ENCODE results near the gene EPB41L1.

The EPB41L1 gene

DNA sequence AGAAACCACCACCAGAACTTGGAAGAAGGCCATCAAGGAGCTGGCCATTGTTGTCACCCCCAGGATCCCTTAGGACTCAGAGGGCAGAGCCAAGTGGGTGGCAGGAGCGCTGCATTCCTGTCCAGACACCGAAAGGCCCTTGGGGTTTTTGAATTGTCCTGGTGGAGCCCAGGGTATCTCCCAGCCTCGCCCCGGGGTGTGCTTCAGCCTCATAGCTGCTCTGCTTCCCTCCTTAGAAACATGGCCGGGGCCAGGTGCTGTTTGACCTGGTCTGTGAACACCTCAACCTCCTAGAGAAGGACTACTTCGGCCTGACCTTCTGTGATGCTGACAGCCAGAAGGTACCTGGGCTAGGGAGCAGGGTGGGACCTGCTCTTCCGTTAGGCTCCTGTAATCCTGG, 23.2 kb downstream of the EPB41L1 start:
- peaks cover 0 to 7% (median 6%) of the 10 kb centered on the region in 4 experiments for H3K4me1 ChIP-seq (ENCODE audit: control extremely low read depth in 1 of 4, control insufficient read depth in 4 of 4, insufficient read depth in 4 of 4, low read length in 3 of 4)
- no peak overlapping the region for H3K4me3 ChIP-seq (ENCODE audit: control insufficient read depth in 1 of 7, extremely low read depth in 1 of 7, insufficient read depth in 4 of 7, low read depth in 2 of 7, low read length in 6 of 7)
- H3K27me3 ChIP-seq (replicated peaks in 2 of 5; ENCODE audit: control insufficient read depth in 4 of 5, insufficient read depth in 5 of 5, low read length in 4 of 5), result peaks cover 0 to 2% (median 0%) of the 10 kb centered on the region in 5 experiments
- ChIA-PET POLR2A (no interaction called here), CTCF (interaction anchor here (0.7 to 1.0 kb wide), 2 partner anchors 11 to 177 kb away, joined by 3 to 4 read pairs; no protein-coding TSS in a partner anchor)
- H3K36me3 ChIP-seq (ENCODE audit: control insufficient read depth in 4 of 4, insufficient read depth in 4 of 4, low read length in 3 of 4), result no peaks in the 10 kb centered on the region
- DNase-seq, result no peak
- 89% methylated on average over 6 of the region's 7 CpGs for WGBS (ENCODE audit: insufficient coverage)
- no peaks in the 10 kb centered on the region for H3K9me3 ChIP-seq (ENCODE audit: control extremely low read depth in 1 of 5, control insufficient read depth in 4 of 5, insufficient read depth in 2 of 5, low read depth in 1 of 5, low read length in 4 of 5)
- no peak overlapping the region for H3K27ac ChIP-seq (ENCODE audit: insufficient read depth in 1 of 2, low read depth in 1 of 2, low read length in 2 of 2, poor library complexity in 1 of 2, severe bottlenecking in 2 of 2)

DNA sequence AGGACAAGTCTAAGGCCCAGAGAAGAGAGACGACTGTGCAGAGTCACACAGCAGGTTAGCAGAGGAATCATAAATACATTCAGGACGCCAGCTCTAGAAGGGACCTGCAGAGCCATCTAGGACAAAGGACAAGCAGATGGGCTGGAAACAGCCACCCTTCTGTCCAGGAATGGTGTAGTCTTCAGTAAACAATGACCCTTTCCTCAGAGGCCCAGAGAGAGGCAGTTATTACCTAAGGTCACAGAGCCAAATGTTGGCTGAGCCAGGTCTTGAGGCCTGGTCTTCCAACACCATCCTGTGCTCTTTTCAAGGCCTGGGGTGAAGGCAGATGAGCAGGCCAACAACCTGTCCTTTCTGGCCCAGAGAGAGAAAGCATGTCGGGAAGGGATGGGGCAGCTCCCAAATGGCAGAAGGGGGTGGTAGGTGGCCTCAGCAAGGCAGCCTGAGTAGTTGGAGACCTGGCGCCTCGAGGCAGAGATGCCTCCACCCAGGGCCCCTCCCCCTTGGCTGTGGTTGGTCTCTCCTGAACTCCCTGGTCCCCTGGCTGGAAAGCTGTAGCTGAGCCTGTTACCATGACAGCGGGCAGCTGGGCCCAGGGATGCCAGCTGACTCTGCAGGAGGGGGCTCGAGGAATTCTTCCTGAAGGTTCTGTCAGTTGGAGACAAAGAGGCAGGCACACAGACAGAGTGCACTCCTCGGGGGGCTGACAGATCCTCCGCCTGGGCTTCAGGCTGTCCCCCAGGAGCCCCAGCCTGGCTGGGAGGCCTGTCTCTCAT, 24.8 kb downstream of the EPB41L1 start:
- no peak overlapping the region for H3K4me3 ChIP-seq (ENCODE audit: control insufficient read depth in 1 of 7, extremely low read depth in 1 of 7, insufficient read depth in 4 of 7, low read depth in 2 of 7, low read length in 6 of 7)
- WGBS (ENCODE audit: insufficient coverage), result over 99% methylated on average over 9 of the region's 9 CpGs
- ChIA-PET CTCF (interaction anchor here (1.5 to 1.7 kb wide), 2 partner anchors 20 to 186 kb away, joined by 4 read pairs; no protein-coding TSS in a partner anchor), POLR2A (no interaction called here)
- peaks cover 0 to 2% (median 0%) of the 10 kb centered on the region in 5 experiments for H3K27me3 ChIP-seq (replicated peaks in 2 of 5; ENCODE audit: control insufficient read depth in 4 of 5, insufficient read depth in 5 of 5, low read length in 4 of 5)
- no peak for DNase-seq
- H3K36me3 ChIP-seq (ENCODE audit: control insufficient read depth in 4 of 4, insufficient read depth in 4 of 4, low read length in 3 of 4), result no peaks in the 10 kb centered on the region
- no peak overlapping the region for H3K27ac ChIP-seq (ENCODE audit: insufficient read depth in 1 of 2, low read depth in 1 of 2, low read length in 2 of 2, poor library complexity in 1 of 2, severe bottlenecking in 2 of 2)
- no peaks in the 10 kb centered on the region for H3K9me3 ChIP-seq (ENCODE audit: control extremely low read depth in 1 of 5, control insufficient read depth in 4 of 5, insufficient read depth in 2 of 5, low read depth in 1 of 5, low read length in 4 of 5)
- peaks cover 0 to 5% (median 0%) of the 10 kb centered on the region in 4 experiments for H3K4me1 ChIP-seq (ENCODE audit: control extremely low read depth in 1 of 4, control insufficient read depth in 4 of 4, insufficient read depth in 4 of 4, low read length in 3 of 4)

DNA sequence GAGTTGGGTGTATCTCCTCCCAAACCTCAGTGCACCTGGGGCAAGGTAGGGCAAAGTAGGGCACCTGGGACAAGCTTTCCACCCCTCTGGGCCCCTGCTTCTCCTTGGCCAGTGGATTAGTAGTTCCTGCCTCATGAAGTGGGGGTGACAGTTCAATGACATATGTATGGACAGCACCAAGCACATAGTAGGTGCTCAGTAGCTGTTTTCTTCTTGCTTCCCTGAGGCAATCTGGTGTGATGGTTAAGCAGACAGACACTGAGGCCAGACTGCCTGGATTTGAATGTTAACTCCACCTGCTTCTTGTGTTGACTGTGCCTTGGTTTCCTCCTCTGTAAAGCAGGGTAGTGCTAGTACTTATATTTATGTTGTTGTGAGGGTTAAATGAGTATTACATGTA, 25.8 kb downstream of the EPB41L1 start:
- H3K9me3 ChIP-seq (ENCODE audit: control extremely low read depth in 1 of 5, control insufficient read depth in 4 of 5, insufficient read depth in 2 of 5, low read depth in 1 of 5, low read length in 4 of 5), result no peaks in the 10 kb centered on the region
- H3K27me3 ChIP-seq (replicated peaks in 2 of 5; ENCODE audit: control insufficient read depth in 4 of 5, insufficient read depth in 5 of 5, low read length in 4 of 5), result peaks cover 0 to 2% (median 0%) of the 10 kb centered on the region in 5 experiments
- no peak for DNase-seq
- H3K4me1 ChIP-seq (ENCODE audit: control extremely low read depth in 1 of 4, control insufficient read depth in 4 of 4, insufficient read depth in 4 of 4, low read length in 3 of 4), result peaks cover 0 to 5% (median 0%) of the 10 kb centered on the region in 4 experiments
- POLR2A ChIA-PET, result no interaction called here
- CTCF ChIA-PET, result interaction anchor here (0.9 to 1.7 kb wide), 3 partner anchors 19 to 187 kb away, joined by 3 to 4 read pairs (median 4); no protein-coding TSS in a partner anchor
- H3K4me3 ChIP-seq (ENCODE audit: control insufficient read depth in 1 of 7, extremely low read depth in 1 of 7, insufficient read depth in 4 of 7, low read depth in 2 of 7, low read length in 6 of 7), result no peak overlapping the region
- H3K27ac ChIP-seq (ENCODE audit: insufficient read depth in 1 of 2, low read depth in 1 of 2, low read length in 2 of 2, poor library complexity in 1 of 2, severe bottlenecking in 2 of 2), result no peak overlapping the region
- H3K36me3 ChIP-seq (ENCODE audit: control insufficient read depth in 4 of 4, insufficient read depth in 4 of 4, low read length in 3 of 4), result no peaks in the 10 kb centered on the region

DNA sequence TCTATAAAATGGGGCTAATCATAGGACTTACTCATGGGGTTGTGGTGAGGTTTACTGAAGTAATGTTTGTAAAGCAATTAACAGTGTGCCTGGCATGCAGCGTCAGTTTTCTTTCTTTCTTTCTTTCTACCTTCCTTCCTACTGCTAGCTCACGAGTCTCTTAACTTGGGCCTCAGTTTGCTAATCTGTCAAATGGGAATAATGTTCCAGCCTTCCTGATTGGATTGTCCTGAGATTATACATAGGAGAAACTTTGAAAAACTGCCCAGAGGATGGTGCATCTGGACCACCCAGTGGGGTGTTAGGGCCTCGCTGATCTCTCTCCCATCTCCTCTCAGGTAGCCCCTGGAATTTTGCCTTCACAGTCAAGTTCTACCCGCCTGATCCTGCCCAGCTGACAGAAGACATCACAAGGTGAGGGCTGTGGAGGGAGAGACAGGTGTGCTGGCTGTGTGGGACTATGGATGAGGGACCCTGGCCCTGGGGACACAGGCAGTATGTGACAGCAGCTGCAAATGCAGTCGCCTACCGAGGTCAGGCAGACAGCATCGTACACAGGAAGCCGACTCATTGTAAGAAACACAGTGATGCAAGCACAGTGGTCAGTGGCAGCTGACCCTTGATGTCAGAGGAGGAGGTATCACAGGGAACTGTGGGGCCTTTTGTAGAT, 27.5 kb downstream of the EPB41L1 start:
- POLR2A ChIA-PET, result no interaction called here
- no peak for DNase-seq
- Histone ChIP-seq H3K36me3 (ENCODE audit: control insufficient read depth in 4 of 4, insufficient read depth in 4 of 4, low read length in 3 of 4) (no peaks in the 10 kb centered on the region), H3K27ac (ENCODE audit: insufficient read depth in 1 of 2, low read depth in 1 of 2, low read length in 2 of 2, poor library complexity in 1 of 2, severe bottlenecking in 2 of 2) (no peak overlapping the region), H3K9me3 (ENCODE audit: control extremely low read depth in 1 of 5, control insufficient read depth in 4 of 5, insufficient read depth in 2 of 5, low read depth in 1 of 5, low read length in 4 of 5) (no peaks in the 10 kb centered on the region), H3K4me1 (ENCODE audit: control extremely low read depth in 1 of 4, control insufficient read depth in 4 of 4, insufficient read depth in 4 of 4, low read length in 3 of 4) (peaks cover 0 to 5% (median 0%) of the 10 kb centered on the region in 4 experiments), H3K27me3 (replicated peaks in 2 of 5; ENCODE audit: control insufficient read depth in 4 of 5, insufficient read depth in 5 of 5, low read length in 4 of 5) (no peaks in the 10 kb centered on the region), H3K4me3 (ENCODE audit: control insufficient read depth in 1 of 7, extremely low read depth in 1 of 7, insufficient read depth in 4 of 7, low read depth in 2 of 7, low read length in 6 of 7) (no peak overlapping the region)
- WGBS (ENCODE audit: insufficient coverage), result 76% methylated on average over 5 of the region's 8 CpGs
- CTCF ChIA-PET, result no interaction called here

DNA sequence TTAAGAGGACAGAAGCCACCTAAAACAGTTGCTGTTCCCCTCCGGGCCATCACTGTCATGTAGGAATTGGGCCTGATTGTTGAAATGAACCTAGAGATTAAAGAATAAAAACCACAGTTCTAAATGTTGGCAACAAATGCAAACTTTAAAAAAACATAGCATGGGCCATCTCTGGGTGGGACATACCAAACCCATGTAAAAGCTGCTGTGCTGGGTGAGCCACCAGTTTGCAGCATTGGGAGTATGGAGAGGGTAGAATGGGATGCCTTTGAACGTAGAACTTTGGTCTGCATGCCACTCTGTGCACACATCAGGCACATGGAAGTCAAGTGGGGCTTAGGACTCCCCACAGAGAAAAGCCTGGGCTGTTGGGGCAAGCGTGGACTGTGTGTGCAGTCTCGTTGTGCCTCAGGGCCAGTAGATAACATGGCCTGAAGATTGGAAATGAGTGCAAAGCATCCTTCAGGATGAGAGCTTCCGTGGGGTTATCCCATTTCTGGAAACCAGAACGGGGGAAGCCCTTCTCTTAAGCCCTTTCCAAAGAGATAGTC, 28.1 kb downstream of the EPB41L1 start:
- POLR2A ChIA-PET, result no interaction called here
- CTCF ChIA-PET, result no interaction called here
- WGBS (ENCODE audit: insufficient coverage), result 100% methylated on average over 6 of the region's 6 CpGs

DNA sequence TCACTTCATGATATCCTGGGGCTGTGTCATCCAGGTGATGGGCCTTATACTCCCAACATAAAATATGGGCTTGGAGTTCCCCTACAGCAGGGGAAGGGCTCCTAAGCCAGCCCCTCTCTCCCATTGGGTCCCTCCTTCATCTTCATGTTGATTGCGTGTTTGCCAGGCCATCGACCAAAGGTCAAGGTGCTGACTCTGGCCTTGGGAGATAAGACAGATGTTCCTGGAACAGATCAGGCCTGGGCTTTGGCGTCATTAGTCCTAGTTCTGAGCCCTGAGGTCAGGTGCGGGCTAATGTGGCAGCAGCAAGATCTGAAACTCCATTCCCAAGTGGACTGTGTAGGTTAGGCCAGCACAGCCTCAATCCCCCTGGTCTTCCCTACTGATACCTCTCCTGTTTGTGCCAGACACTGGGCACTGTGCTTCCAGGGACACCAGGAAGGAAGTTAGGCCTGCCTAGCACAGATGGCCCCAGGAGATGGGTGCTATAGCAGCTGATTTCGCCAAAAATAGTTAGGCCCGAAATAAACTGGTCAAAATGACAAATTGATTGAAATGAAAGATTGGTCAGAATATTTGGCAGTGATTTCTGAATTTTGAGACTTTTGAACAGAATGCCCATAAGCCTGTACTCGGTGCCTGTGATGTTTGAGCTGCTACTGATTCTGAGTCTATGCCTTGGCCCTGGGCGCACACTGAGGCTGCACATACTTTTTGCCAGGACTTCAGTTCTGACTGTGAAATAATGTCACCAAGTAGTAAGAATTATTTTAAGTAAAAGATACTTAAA, 28.8 kb downstream of the EPB41L1 start:
- Histone ChIP-seq H3K4me1 (ENCODE audit: control extremely low read depth in 1 of 4, control insufficient read depth in 4 of 4, insufficient read depth in 4 of 4, low read length in 3 of 4) (peaks cover 0 to 5% (median 0%) of the 10 kb centered on the region in 4 experiments), H3K27ac (ENCODE audit: insufficient read depth in 1 of 2, low read depth in 1 of 2, low read length in 2 of 2, poor library complexity in 1 of 2, severe bottlenecking in 2 of 2) (no peak overlapping the region), H3K27me3 (replicated peaks in 2 of 5; ENCODE audit: control insufficient read depth in 4 of 5, insufficient read depth in 5 of 5, low read length in 4 of 5) (no peaks in the 10 kb centered on the region), H3K36me3 (ENCODE audit: control insufficient read depth in 4 of 4, insufficient read depth in 4 of 4, low read length in 3 of 4) (no peaks in the 10 kb centered on the region), H3K4me3 (ENCODE audit: control insufficient read depth in 1 of 7, extremely low read depth in 1 of 7, insufficient read depth in 4 of 7, low read depth in 2 of 7, low read length in 6 of 7) (no peak overlapping the region), H3K9me3 (ENCODE audit: control extremely low read depth in 1 of 5, control insufficient read depth in 4 of 5, insufficient read depth in 2 of 5, low read depth in 1 of 5, low read length in 4 of 5) (no peaks in the 10 kb centered on the region)
- CTCF ChIA-PET, result interaction anchor here (1.5 kb wide), 1 partner anchor 16 kb away, joined by 4 read pairs; no protein-coding TSS in a partner anchor
- 95% methylated on average over 7 of the region's 8 CpGs for WGBS (ENCODE audit: insufficient coverage)
- POLR2A ChIA-PET, result no interaction called here
- no peak for DNase-seq

More for the DNA sequence above, 28.1 kb downstream of the EPB41L1 start:
- Histone ChIP-seq H3K4me3 (ENCODE audit: control insufficient read depth in 1 of 7, extremely low read depth in 1 of 7, insufficient read depth in 4 of 7, low read depth in 2 of 7, low read length in 6 of 7) (no peak overlapping the region), H3K36me3 (ENCODE audit: control insufficient read depth in 4 of 4, insufficient read depth in 4 of 4, low read length in 3 of 4) (no peaks in the 10 kb centered on the region), H3K9me3 (ENCODE audit: control extremely low read depth in 1 of 5, control insufficient read depth in 4 of 5, insufficient read depth in 2 of 5, low read depth in 1 of 5, low read length in 4 of 5) (no peaks in the 10 kb centered on the region), H3K4me1 (ENCODE audit: control extremely low read depth in 1 of 4, control insufficient read depth in 4 of 4, insufficient read depth in 4 of 4, low read length in 3 of 4) (peaks cover 0 to 5% (median 0%) of the 10 kb centered on the region in 4 experiments), H3K27me3 (replicated peaks in 2 of 5; ENCODE audit: control insufficient read depth in 4 of 5, insufficient read depth in 5 of 5, low read length in 4 of 5) (no peaks in the 10 kb centered on the region), H3K27ac (ENCODE audit: insufficient read depth in 1 of 2, low read depth in 1 of 2, low read length in 2 of 2, poor library complexity in 1 of 2, severe bottlenecking in 2 of 2) (no peak overlapping the region)
- no peak for DNase-seq

All from common myeloid progenitor, CD34-positive (primary cell).